KMS-11 (cell line): ENCODE data around the gene PRIM1.
"Not testable (repeated sequence)": the region's sequence is repeated elsewhere in the genome, so short reads cannot be mapped to it uniquely, and the experiment has no call there.

ENCODE experiments used
- H2AFZ ChIP-seq: fragments of 200-600 bp; sonication (generic); 2 replicates; pipeline ENCODE4 v1.6.1; 2016; ENCODE audit warnings: antibody characterized with exemption, mixed run types, low read depth
- H3K27ac ChIP-seq: fragments of 200-600 bp; sonication (generic); 2 replicates; pipeline ENCODE4 v1.6.1; 2016; ENCODE audit warnings: mild to moderate bottlenecking, mixed run types
- H3K27me3 ChIP-seq: fragments of 200-600 bp; sonication (generic); 2 replicates; pipeline ENCODE4 v1.6.1; 2017; ENCODE audit warnings: mild to moderate bottlenecking, low read depth, mixed run types, moderate library complexity; ENCODE audit not compliant: insufficient read depth
- H3K36me3 ChIP-seq: fragments of 200-600 bp; sonication (generic); 2 replicates; pipeline ENCODE4 v1.6.1; 2017; ENCODE audit warnings: mild to moderate bottlenecking, mixed run types; ENCODE audit not compliant: insufficient read depth
- H3K4me1 ChIP-seq: fragments of 200-600 bp; sonication (generic); 2 replicates; pipeline ENCODE4 v1.6.1; 2016; ENCODE audit warnings: mild to moderate bottlenecking, low read depth, mixed run types; ENCODE audit not compliant: poor library complexity, severe bottlenecking
- H3K4me2 ChIP-seq: fragments of 200-600 bp; sonication (generic); 2 replicates; pipeline ENCODE4 v1.7.0; 2016; ENCODE audit warnings: mild to moderate bottlenecking, mixed run types
- H3K4me3 ChIP-seq: fragments of 200-600 bp; sonication (generic); IDR thresholded peaks from 2 replicates; pipeline ENCODE4 v1.6.1; 2017; ENCODE audit warnings: low read depth, low read length, mixed read lengths; ENCODE audit not compliant: insufficient read depth
- H3K79me2 ChIP-seq: fragments of 200-600 bp; sonication (generic); 2 replicates; pipeline ENCODE4 v1.6.1; 2016; ENCODE audit warnings: low read depth, mixed run types; ENCODE audit not compliant: insufficient read depth
- H3K9ac ChIP-seq: fragments of 200-600 bp; sonication (generic); 2 replicates; pipeline ENCODE4 v1.6.1; 2016; ENCODE audit warnings: mild to moderate bottlenecking, mixed run types
- H4K20me1 ChIP-seq: fragments of 200-600 bp; sonication (generic); 2 replicates; pipeline ENCODE4 v1.6.1; 2016; ENCODE audit warnings: mild to moderate bottlenecking, mixed run types; ENCODE audit not compliant: insufficient read depth
- CTCF ChIP-seq: fragments of 200-600 bp; sonication (generic); conservative IDR thresholded peaks from 2 replicates; pipeline ENCODE4 v1.6.1; 2017; ENCODE audit warnings: low read depth, mild to moderate bottlenecking, antibody characterized with exemption, low read length, moderate library complexity, mixed read lengths

Gene PRIM1

GRCh38 chr12:56759263-56759908 is 7.3 kb upstream of the PRIM1 start:
- H3K4me3 ChIP-seq = no peak overlapping the region
- H4K20me1 ChIP-seq = no peaks in the 10 kb centered on the region
- no peaks in the 10 kb centered on the region for H3K79me2 ChIP-seq
- no peak overlapping the region for H2AFZ ChIP-seq
- no peak overlapping the region for H3K27ac ChIP-seq
- H3K36me3 ChIP-seq = no peaks in the 10 kb centered on the region
- no peaks in the 10 kb centered on the region for H3K27me3 ChIP-seq
- TF ChIP-seq CTCF = no peak
- H3K4me1 ChIP-seq = peaks cover 11% of the 10 kb centered on the region
- no peak overlapping the region for H3K4me2 ChIP-seq
- no peak overlapping the region for H3K9ac ChIP-seq

DNA sequence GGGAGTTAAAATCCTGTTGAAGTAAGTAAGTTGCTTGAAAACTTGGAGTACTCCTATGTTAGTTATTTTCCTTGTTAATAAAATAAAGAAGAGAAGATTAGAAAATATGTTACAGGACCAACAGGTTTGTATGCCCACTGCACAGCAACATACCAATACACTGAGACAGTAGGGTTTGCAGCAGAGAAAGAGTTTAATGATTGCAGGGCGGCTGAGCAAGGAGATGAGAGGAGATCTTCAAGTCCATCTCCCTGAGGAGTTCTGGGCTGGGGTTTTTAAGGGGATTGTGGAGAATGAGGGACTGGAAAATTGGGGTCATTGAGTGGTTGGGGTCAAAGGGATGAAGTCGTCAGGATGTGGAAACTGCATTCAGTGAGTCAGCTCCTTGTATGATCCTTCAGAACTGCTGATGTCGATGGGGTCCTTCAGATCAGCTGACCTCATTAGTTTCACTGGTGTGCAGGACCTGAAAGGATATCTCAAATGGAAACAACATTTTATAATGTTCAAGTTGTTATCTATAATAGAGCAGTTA is 6.7 kb upstream of the PRIM1 start:
- no peak overlapping the region for H3K4me2 ChIP-seq
- no peaks in the 10 kb centered on the region for H3K36me3 ChIP-seq
- no peak overlapping the region for H3K27ac ChIP-seq

DNA sequence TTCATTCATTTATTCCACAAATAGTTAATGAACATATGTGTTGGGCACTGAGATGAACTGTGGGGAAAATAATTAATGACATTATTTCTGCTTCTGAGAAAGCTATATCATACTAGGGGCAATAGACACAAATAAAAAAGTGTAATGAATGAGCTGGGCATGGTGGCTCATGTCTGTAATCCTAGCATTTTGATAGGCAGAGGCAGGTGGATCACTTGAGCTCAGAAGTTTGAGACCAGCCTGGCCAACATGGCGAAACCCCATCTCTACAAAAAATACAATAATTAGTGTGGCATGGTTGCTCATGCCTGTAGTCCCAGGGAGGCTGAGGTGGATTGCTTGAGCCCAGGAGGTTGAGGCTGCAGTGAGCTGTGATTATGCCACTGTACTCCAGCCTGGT is 5.8 kb upstream of the PRIM1 start:
- H3K36me3 ChIP-seq, H3K4me3 ChIP-seq, H3K79me2 ChIP-seq, H3K27me3 ChIP-seq, H4K20me1 ChIP-seq, H2AFZ ChIP-seq, H3K9ac ChIP-seq, H3K27ac ChIP-seq, H3K4me2 ChIP-seq: not testable (repeated sequence)
- H3K4me1 ChIP-seq = peaks cover 11% of the 10 kb centered on the region

More for the DNA sequence above, 6.7 kb upstream of the PRIM1 start:
- Histone ChIP-seq H3K27me3 (no peaks in the 10 kb centered on the region), H3K4me1 (peaks cover 11% of the 10 kb centered on the region), H3K79me2 (no peaks in the 10 kb centered on the region), H3K9ac (no peak overlapping the region), H2AFZ (no peak overlapping the region), H3K4me3 (no peak overlapping the region), H4K20me1 (no peaks in the 10 kb centered on the region)
- TF ChIP-seq CTCF = no peak

GRCh38 chr12:56753566-56753965 is 1.4 kb upstream of the PRIM1 start:
- peaks cover 29% of the 10 kb centered on the region for H3K4me1 ChIP-seq
- no peak overlapping the region for H3K27ac ChIP-seq
- H2AFZ ChIP-seq = no peak overlapping the region
- H3K9ac ChIP-seq = no peak overlapping the region
- H3K36me3 ChIP-seq = no peaks in the 10 kb centered on the region; the same call in 1 of the 2 replicates
- H3K79me2 ChIP-seq = peaks cover 19% of the 10 kb centered on the region
- no peak overlapping the region for H3K4me3 ChIP-seq
- TF ChIP-seq CTCF = no peak
- H3K27me3 ChIP-seq = no peaks in the 10 kb centered on the region
- no peak overlapping the region for H3K4me2 ChIP-seq
- no peaks in the 10 kb centered on the region for H4K20me1 ChIP-seq

DNA sequence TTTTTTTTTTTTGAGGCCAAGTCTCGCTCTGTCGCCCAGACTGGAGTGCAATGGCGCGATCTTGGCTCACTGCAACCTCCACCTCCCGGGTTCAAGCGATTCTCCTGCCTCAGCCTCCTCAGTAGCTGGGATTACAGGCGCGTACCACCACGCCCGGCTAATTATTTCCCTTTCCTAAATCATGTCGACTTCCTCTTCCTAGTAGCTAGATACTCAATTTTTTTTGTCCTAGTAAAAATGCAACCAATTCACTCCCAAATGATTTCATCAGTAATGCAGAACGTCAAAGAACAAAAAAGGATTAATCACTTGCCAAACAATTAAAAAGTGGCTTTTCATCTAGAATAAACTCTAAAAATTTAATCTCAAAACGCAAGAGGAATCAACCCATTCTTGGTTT is 1.5 kb downstream of the PRIM1 start:
- peaks cover 20% of the 10 kb centered on the region for H3K4me1 ChIP-seq
- peaks cover 19% of the 10 kb centered on the region for H3K79me2 ChIP-seq
- H3K36me3 ChIP-seq, H4K20me1 ChIP-seq, H3K27me3 ChIP-seq: not testable (repeated sequence)
- peak overlapping the region; percentile 22 for H3K4me3 ChIP-seq
- peak overlapping the region; percentile 88; the same call in 1 of the 2 replicates for H3K9ac ChIP-seq
- H3K27ac ChIP-seq = peak overlapping the region; percentile 83
- H2AFZ ChIP-seq = peak overlapping the region; percentile 63; the same call in 1 of the 2 replicates
- peak overlapping the region; percentile 80 for H3K4me2 ChIP-seq
